Progenitor cell of endocrine pancreas (in vitro differentiated cells): ENCODE measurements around the gene STAT4. TPM values are rescaled to one million over a fixed set of nuclear protein-coding genes. Genes with fewer than 3 reads are reported as not detected.
"Not testable (repeated sequence)": the region's sequence is repeated elsewhere in the genome, so short reads cannot be mapped to it uniquely, and the experiment has no call there.

Experiments
- DNase-seq: peaks from one replicate; pipeline ENCODE4 v3.0.0; 2021; ENCODE audit warnings: low spot score; ENCODE audit not compliant: unreplicated experiment
- H3K27ac Mint-ChIP-seq: 2 replicates; pipeline ENCODE4 v1.8.0; 2021; ENCODE audit warnings: mild to moderate bottlenecking, moderate library complexity, mixed read lengths
- H3K27me3 Mint-ChIP-seq: 2 replicates; pipeline ENCODE4 v1.8.0; 2021; ENCODE audit warnings: mixed read lengths
- H3K36me3 Mint-ChIP-seq: 2 replicates; pipeline ENCODE4 v1.8.0; 2022; ENCODE audit warnings: mixed read lengths; ENCODE audit not compliant: insufficient read depth
- H3K4me1 Mint-ChIP-seq: 2 replicates; pipeline ENCODE4 v1.8.0; 2021; ENCODE audit warnings: low read depth, mixed read lengths
- H3K4me3 Mint-ChIP-seq: 2 replicates; pipeline ENCODE4 v1.8.0; 2021; ENCODE audit warnings: low read depth, mild to moderate bottlenecking, moderate library complexity, mixed read lengths
- H3K9me3 Mint-ChIP-seq: 2 replicates; pipeline ENCODE4 v1.8.0; 2021; ENCODE audit warnings: low read depth, mixed read lengths
- CTCF ChIP-seq: fragments of 200-600 bp; sonication (generic); IDR thresholded peaks from one replicate; pipeline ENCODE4 v1.5.0; 2021; ENCODE audit warnings: antibody characterized with exemption, mild to moderate bottlenecking; ENCODE audit not compliant: unreplicated experiment
- total RNA-seq: library from RNA; stranded (reverse); gene quantifications from 2 replicates; pipeline ENCODE4 v1.2.1, GENCODE V29; 2021

Gene STAT4
- total RNA-seq, 1 donor from 2014 or later = 18.8 TPM

GRCh38 chr2:190999949-191000665 lies 150.7 kb downstream of the STAT4 start:
- H3K27me3 Mint-ChIP-seq = no peaks in the 10 kb centered on the region
- DNase-seq = no peak
- TF ChIP-seq CTCF = no peak
- H3K9me3 Mint-ChIP-seq = no peaks in the 10 kb centered on the region
- no peak overlapping the region for H3K27ac Mint-ChIP-seq
- H3K4me1 Mint-ChIP-seq = peaks cover 10% of the 10 kb centered on the region
- no peak overlapping the region for H3K4me3 Mint-ChIP-seq
- H3K36me3 Mint-ChIP-seq = peaks cover 73% of the 10 kb centered on the region

GRCh38 chr2:190999058-190999457 lies 151.7 kb downstream of the STAT4 start:
- Mint-ChIP-seq H3K27ac (peak overlapping the region; percentile 41), H3K9me3 (no peaks in the 10 kb centered on the region)

GRCh38 chr2:190997526-190998113 lies 153.2 kb downstream of the STAT4 start:
- Mint-ChIP-seq H3K27me3 (no peaks in the 10 kb centered on the region), H3K27ac (no peak overlapping the region), H3K9me3 (no peaks in the 10 kb centered on the region), H3K4me1 (peaks cover 11% of the 10 kb centered on the region), H3K4me3 (no peak overlapping the region), H3K36me3 (peaks cover 66% of the 10 kb centered on the region)
- DNase-seq = no peak
- TF ChIP-seq CTCF = no peak

More at GRCh38 chr2:190999058-190999457, 151.7 kb downstream of the STAT4 start:
- no peaks in the 10 kb centered on the region for H3K27me3 Mint-ChIP-seq
- H3K36me3 Mint-ChIP-seq = peaks cover 70% of the 10 kb centered on the region
- H3K4me3 Mint-ChIP-seq = no peak overlapping the region
- H3K4me1 Mint-ChIP-seq = peaks cover 10% of the 10 kb centered on the region
- no peak for TF ChIP-seq CTCF
- DNase-seq = no peak

GRCh38 chr2:190996947-190997346 lies 153.8 kb downstream of the STAT4 start:
- Mint-ChIP-seq H3K27me3 (no peaks in the 10 kb centered on the region), H3K36me3 (peaks cover 65% of the 10 kb centered on the region), H3K4me1 (peaks cover 11% of the 10 kb centered on the region), H3K27ac (peak overlapping the region; percentile 73), H3K4me3 (no peak overlapping the region), H3K9me3 (no peaks in the 10 kb centered on the region)
- TF ChIP-seq CTCF = no peak
- DNase-seq = no peak

GRCh38 chr2:190996338-190996946 lies 154.4 kb downstream of the STAT4 start:
- H3K36me3 Mint-ChIP-seq = peaks cover 64% of the 10 kb centered on the region
- H3K4me3 Mint-ChIP-seq = no peak overlapping the region
- H3K27me3 Mint-ChIP-seq = no peaks in the 10 kb centered on the region
- peak overlapping the region; percentile 73 for H3K27ac Mint-ChIP-seq
- no peaks in the 10 kb centered on the region for H3K9me3 Mint-ChIP-seq
- peaks cover 11% of the 10 kb centered on the region for H3K4me1 Mint-ChIP-seq
- no peak for DNase-seq
- TF ChIP-seq CTCF = peak; percentile 70

GRCh38 chr2:190995315-190995714 lies 155.5 kb downstream of the STAT4 start:
- DNase-seq, H3K9me3 Mint-ChIP-seq, H3K4me3 Mint-ChIP-seq, H3K27me3 Mint-ChIP-seq, H3K4me1 Mint-ChIP-seq: not testable (repeated sequence)
- Mint-ChIP-seq H3K36me3 (peaks cover 66% of the 10 kb centered on the region), H3K27ac (peak overlapping the region; percentile 27)
